NCI-H2227 treated with DMSO at 0.1 percent for 48 hours (cell line): ENCODE results near the gene IRF7.

ENCODE experiments used
- DNase-seq: peaks from one replicate; lab custom pipeline; 2025; lab: John Stamatoyannopoulos, UW

The IRF7 gene

GRCh38 chr11:607971-608659, 7.6 kb downstream of the IRF7 start:
- no peak for DNase-seq

GRCh38 chr11:607020-607780, 8.6 kb downstream of the IRF7 start:
- DNase-seq, result no peak

GRCh38 chr11:606245-606644, 9.5 kb downstream of the IRF7 start:
- no peak for DNase-seq

GRCh38 chr11:605286-606129, 10.2 kb downstream of the IRF7 start:
- no peak for DNase-seq

GRCh38 chr11:603154-603553, 12.6 kb downstream of the IRF7 start:
- no peak for DNase-seq

- no peak for DNase-seq
These were observed 14.0 kb downstream of the IRF7 start for GRCh38 chr11:601573-602245.

- DNase-seq, result no peak
These were observed 17.6 kb downstream of the IRF7 start for GRCh38 chr11:598005-598680.

GRCh38 chr11:597166-597725, 18.5 kb downstream of the IRF7 start:
- DNase-seq, result no peak

- DNase-seq, result no peak
These were observed 19.4 kb downstream of the IRF7 start for GRCh38 chr11:596374-596773.

GRCh38 chr11:595400-595799, 20.4 kb downstream of the IRF7 start:
- no peak for DNase-seq

- no peak for DNase-seq
These were observed 22.4 kb downstream of the IRF7 start for GRCh38 chr11:593347-593746.

- no peak for DNase-seq
These were observed 22.8 kb downstream of the IRF7 start for GRCh38 chr11:592918-593317.

- DNase-seq, result no peak
These were observed 23.2 kb downstream of the IRF7 start for GRCh38 chr11:592501-592900.

GRCh38 chr11:590997-591396, 24.8 kb downstream of the IRF7 start:
- no peak for DNase-seq

- DNase-seq, result no peak
These were observed 26.0 kb downstream of the IRF7 start for GRCh38 chr11:589798-590197.

GRCh38 chr11:587978-588380, 27.8 kb downstream of the IRF7 start:
- DNase-seq, result no peak

GRCh38 chr11:587546-587945, 28.2 kb downstream of the IRF7 start:
- no peak for DNase-seq

GRCh38 chr11:586376-587316, 29.1 kb downstream of the IRF7 start:
- no peak for DNase-seq

- DNase-seq, result no peak
These were observed 31.5 kb downstream of the IRF7 start for GRCh38 chr11:584287-584686.

- no peak for DNase-seq
These were observed 34.0 kb downstream of the IRF7 start for GRCh38 chr11:581752-582151.
